D721Med (cell line): ENCODE data around the gene SPATA6L.

Source experiments
- DNase-seq: peaks from one replicate; pipeline ENCODE4 v3.0.0; 2011; ENCODE audit warnings: low spot score; ENCODE audit not compliant: insufficient read length
- FAIRE-seq: peaks from 2 replicates; lab custom pipeline; 2011; peaks lifted over from hg19 to GRCh38; lab: Jason Lieb, UNC
- CTCF ChIP-seq: IDR thresholded peaks from 2 replicates; pipeline ENCODE4 v1.5.1; 2012; ENCODE audit warnings: mild to moderate bottlenecking, control low read depth; ENCODE audit not compliant: insufficient read depth; ENCODE audit errors: missing control alignments

The SPATA6L gene

DNA sequence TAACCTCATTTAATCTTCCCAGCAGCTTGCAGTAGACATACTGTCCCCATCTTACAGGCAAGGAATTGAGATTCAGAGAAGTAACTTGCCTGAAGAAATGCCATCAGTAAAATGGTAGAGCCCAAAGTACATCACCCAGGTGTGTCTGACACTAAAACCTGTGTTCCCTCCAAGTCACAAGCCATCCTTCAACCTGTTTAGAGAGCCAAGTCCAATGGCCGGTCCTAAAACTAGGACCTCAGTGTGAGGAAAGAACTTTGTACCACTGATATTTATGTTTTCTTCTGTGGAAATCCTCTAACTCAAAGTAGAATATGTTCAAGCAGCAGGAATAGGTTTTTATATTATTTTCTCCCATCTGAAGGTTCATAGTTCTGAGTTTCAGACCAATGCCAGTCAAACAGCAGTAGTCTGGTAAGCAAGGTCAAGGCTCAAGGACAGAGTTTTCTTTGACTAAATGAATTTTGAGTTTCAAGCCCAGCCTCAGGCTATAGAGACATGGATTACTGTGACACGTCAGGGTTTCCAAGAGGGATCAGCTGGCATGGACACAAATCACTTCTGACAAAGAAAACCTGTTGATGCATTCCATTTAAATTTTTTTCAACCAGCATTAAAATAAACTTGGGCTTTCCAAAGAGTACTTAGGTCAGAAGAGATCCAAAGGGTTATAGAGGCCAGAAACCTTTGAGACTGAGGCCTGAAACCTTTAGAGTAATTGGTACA is 85.1 kb downstream of the SPATA6L start:
- FAIRE-seq = no peak
- no peak for TF ChIP-seq CTCF
- DNase-seq = no peak

- FAIRE-seq (no peak), DNase-seq (no peak)
- no peak for TF ChIP-seq CTCF
Observed at GRCh38 chr9:4579001-4579400, 87.3 kb downstream of the SPATA6L start.

DNA sequence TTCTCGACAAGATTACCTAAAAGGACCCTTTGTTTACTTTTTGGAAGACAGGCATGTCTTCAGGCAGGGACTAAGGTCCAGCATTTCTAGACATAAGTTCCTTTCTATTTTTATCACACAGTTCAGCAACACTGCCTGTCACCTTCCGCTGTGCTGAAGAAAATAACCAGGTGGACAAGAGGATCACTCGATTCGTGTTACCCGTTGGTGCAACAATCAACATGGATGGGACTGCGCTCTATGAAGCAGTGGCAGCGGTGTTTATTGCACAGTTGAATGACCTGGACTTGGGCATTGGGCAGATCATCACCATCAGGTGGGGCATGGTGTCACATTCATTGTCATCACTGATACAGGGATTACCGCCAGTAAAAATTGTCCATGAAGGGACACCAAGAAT is 89.8 kb downstream of the SPATA6L start:
- TF ChIP-seq CTCF = no peak
- no peak for DNase-seq
- no peak for FAIRE-seq

DNA sequence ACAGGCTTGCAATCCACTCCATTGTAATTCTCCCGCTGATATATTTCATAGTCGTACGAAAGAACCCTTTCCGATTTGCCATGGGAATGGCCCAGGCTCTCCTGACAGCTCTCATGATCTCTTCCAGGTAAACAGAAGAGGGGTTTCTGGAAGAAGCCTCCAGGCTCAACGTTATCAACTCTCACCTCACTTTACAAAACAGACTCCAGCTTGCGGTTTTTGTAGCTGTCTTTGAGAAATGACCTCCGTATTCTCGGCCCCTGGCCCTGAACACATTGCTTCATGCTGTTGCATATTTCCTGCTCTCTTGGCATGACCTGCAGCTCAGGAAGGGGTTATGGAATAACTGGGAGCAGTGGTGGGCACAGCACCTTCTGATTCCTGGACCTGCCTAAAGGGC is 90.3 kb downstream of the SPATA6L start:
- DNase-seq (no peak), FAIRE-seq (no peak)
- no peak for TF ChIP-seq CTCF

- DNase-seq (no peak), FAIRE-seq (no peak)
- TF ChIP-seq CTCF = no peak
Observed at GRCh38 chr9:4574657-4575243, 91.5 kb downstream of the SPATA6L start.

DNA sequence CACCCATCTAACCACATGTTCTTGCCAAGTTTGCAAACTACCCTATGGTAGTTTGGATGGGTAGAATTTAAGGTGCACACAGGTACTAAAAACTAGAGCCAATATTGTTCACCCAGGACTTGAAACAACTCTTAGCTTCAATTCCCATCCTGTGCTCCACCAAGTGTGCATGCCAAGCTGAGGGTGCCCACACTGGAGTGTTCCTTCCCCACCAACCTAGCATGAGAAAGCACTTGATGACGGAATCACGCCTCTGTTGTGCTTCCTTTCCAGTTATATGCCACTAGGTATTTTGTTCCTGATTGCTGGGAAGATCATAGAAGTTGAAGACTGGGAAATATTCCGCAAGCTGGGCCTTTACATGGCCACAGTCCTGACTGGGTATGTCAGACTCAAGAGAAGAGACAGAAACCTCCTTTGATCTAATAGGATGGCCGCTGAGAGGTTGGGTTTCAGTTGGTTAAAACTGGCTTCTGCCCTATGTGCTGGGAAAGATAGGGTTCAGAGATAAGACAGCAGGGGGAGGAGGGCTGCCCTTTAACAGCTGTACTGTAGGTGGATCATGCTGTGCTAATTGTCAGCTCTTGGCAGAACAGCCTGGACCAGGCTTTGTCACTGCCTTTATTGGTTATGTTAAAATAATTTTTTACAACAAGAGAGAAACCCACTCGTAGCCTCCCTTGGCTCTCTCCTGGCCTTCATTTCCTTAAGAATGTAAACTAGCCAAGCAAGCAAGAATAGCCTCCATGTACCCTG is 92.5 kb downstream of the SPATA6L start:
- DNase-seq (no peak), FAIRE-seq (no peak)
- no peak for TF ChIP-seq CTCF

GRCh38 chr9:4573176-4573575 is 93.1 kb downstream of the SPATA6L start:
- DNase-seq (no peak), FAIRE-seq (no peak)
- no peak for TF ChIP-seq CTCF
